IPS DF 19.7 (cell line): ENCODE results near the gene CENPP.
A peak's percentile ranks its signal among the peaks of the same experiment; 100 is the strongest.

ENCODE experiments used
- DNase-seq: peaks from one replicate; pipeline ENCODE4 v3.0.0-alpha.2; 2013; ENCODE audit warnings: low read depth, low spot score

Gene CENPP

DNA sequence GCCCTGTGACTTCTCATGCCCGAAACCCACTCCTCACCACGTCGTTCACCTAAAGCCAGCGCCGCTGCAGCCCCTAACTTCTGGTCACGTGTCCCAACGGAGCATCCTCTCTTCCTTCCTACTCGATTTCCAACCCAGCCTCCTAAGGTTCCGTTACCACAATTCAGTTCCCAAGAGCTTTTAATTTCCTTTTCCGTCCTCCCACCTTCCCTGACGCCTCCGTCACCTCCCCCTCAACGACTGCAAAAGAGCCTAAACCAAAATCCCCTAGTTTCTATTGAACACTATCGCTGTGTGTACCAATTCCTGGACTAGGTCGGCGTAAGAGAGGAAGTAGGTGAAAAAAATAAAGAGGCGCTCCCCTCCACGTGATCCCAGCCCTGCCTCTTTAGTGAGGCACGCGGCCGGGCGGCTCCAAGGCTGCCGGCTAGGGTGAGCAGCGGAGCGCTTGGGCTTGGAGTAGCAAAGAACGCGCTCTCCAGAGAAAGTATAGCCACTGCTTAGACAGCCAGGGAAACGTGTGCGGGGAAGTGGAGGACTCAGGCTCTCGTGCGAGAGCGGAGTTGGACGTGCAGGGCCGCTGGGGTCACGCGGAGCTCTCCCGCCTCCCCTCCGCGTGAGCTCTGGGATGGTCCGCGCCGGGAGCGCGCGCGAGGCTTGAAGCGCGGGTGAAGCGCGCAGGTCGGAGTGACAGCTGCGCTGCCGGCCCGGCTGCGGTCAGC lies at the start of gene CENPP, which contains the start of gene NOL8:
CENPP (plus strand) TSS at position 685 of the 722 bp plus-strand sequence.
NOL8 (minus strand) TSS at position 82 of the 722 bp plus-strand sequence. CDS start 1,189 bp downstream, outside the sequence.
- DNase-seq: peak; percentile 45

DNA sequence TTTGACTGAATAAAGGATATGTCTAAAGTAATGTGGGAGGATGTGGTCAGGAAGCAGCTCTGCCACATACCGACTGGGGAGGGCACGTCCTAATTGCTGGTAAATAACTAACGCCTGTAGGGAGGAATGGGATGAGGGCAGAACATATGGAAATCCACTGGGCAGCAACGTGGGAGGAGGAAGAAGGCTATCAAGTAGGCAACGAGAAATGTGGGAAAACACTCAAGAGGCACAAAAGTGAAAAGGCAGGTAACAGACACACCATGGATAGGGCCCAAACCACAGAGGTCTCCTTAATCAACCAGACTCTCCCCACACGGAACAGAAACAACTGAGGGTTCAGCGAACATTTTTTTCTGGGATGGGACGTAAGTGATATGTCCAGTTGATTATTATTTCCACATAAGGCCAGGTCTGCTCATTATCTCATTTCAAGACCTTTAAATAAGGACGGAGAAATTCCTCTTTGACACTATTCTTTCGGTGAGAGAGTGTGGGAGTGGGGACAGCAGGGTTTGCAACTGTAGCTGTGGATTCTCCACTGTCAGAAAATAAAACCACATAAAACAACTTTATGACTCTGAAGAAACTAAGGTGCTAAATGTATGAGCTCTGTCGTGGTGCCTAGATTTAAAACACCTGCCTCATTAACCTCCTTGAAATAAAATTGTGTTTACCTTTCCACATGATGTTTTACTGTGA lies 49.3 kb upstream of the CENPP start:
- no peak for DNase-seq

DNA sequence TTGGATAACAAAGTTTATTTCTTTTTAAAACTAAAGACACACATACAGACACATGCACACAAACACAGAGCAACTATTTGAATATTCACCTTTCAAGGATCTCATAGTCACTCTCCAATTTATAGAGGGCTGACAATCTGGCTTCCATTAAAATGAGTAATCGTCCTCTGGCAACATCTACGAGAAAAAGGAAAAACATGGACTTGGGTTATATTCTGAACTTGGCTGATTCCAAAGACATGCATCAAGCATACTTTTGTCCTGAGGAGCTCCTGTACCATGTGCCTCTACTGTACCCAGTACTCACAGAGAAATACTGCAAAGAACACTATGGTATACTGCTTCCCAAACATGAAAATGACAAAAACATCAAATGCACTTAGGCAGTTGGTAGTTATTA lies 47.6 kb upstream of the CENPP start:
- no peak for DNase-seq

DNA sequence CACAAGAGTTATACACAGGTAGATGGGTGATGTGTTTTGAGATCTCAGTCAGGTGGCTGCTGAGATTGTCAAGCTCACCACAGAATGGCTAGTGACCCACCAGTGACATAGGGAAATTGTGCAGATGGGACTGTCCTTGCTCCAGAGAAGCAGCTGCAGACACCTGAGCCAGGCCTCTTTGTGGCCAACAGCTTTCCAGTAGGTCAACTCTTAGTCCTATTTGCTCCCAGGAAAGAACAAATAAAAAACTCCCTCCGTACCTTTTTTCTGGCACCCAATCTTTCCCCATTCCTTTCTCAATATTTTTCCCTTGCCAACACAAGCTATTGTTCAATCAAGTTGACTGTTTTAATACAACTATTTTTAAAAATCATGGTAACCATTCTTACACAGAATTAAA lies 46.5 kb upstream of the CENPP start:
- no peak for DNase-seq

DNA sequence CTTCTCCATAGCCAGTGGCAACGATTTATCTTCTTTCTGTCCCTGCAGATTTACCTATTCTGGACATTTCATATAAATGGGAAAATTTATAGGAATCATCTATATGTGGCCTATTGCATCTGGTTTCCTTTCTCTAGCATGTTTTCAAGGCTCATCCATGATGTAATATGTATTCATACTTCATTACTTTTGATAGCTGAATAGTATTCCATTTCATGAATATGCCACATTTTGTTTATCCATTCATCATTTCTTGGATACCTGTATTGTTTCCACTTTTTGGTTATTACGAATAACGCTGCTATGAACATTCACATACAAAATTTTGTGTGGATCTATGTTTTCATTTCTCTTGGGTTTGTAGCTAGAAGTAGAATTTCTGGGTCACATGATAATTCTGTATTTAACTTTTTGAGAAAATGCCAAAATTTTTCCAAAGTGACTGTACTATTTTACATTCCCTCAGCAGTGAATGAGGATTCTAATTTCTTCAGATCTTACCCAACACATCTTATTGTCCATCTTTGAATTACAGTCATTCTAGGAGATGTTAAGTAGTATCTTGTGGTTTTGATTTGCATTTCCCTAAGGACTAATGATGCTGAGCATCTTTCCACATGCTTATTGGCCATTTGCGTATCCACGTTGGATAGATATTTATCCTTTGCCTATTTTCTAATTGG lies 35.9 kb upstream of the CENPP start:
- no peak for DNase-seq

DNA sequence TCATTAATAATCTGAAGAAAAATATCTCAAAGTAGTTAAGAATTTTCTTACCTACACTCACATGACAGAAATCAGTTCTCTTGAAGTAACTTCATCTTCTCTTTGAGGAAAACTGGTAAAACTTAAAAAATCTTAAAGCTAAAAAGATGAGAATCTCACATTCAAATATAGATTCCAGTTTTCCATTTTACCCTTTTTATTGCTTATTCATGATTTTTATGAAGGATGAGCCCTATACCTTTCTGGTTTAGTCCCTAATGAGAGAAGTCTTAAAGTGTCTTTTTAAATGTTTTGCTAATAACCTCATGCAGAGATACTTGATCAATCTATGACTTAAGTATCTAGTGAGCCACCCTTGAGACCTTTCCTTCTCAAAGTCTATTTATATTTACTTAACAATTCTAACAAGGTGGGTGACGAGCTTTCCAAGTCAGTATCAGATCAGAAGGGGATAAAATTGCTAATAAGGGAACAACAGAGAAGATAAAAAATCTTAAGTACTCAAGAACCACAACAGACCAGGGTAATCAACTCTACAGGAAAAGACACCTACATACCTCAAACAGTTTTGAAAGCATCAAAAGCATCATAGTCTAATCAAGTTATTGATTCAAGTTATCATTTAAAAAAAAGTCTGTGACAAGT lies 34.8 kb upstream of the CENPP start:
- DNase-seq: no peak

DNA sequence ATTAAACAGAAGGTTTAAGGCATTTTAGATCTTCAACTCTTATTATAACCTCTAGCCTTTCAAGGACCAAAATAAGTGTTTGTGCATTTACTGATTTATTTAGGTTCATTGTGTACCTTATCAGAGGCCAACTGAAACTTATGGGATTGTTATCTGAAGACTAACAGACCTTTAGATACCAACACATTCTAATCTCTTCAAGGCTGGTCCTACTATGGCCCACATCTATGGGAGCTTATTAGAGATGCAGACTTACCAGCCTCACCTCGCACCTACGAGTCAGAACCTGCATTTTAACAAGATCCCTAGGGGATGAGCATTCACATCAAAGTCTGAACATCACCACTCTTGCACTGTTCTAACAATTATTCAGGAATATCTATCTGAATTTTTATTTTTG lies 34.2 kb upstream of the CENPP start:
- no peak for DNase-seq

DNA sequence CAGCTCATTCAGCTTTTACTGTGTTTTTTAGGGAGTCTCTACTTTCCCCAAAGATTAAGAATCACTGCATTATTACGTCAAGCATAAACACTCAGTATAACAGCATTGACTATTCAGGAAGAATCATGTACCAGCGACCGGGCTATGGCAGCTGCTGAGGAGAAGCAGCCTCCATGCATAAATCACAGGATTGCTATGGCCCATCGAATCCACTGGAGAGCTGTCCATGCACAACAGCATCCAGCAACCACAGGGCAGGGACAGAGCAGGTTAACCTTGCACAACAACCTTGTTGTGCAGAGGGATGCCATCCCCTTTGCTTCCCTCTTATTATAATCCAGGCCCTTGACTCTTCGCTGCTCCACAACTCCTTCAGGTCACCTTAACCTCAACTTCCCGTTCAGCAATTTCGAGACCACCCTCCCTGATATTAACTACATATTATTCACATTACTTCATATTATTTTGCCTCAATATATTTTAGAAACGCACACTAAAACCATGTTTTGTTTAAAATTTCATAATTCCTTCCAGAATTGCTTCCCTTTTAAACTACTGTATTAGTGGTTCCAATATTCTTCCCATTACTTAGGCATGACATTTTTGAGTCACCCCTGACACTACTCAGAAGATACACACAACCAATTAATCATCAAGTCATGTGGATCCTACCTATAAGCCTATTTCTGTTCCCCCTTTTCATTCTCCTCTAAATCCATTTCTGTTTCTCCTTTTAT lies 33.2 kb upstream of the CENPP start:
- no peak for DNase-seq

DNA sequence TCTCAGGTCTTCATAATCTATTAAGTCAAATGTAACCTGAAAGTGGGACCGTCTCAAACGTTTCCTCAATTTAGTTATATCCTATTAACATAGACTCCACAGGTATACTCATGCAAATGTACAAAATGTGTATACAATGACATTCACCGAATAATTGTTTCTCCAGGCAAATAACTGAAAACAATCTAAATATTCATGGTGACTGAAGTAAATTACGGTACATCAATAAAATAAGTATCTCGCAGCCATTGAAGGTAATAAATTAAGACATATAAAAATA lies 32.7 kb upstream of the CENPP start:
- no peak for DNase-seq

DNA sequence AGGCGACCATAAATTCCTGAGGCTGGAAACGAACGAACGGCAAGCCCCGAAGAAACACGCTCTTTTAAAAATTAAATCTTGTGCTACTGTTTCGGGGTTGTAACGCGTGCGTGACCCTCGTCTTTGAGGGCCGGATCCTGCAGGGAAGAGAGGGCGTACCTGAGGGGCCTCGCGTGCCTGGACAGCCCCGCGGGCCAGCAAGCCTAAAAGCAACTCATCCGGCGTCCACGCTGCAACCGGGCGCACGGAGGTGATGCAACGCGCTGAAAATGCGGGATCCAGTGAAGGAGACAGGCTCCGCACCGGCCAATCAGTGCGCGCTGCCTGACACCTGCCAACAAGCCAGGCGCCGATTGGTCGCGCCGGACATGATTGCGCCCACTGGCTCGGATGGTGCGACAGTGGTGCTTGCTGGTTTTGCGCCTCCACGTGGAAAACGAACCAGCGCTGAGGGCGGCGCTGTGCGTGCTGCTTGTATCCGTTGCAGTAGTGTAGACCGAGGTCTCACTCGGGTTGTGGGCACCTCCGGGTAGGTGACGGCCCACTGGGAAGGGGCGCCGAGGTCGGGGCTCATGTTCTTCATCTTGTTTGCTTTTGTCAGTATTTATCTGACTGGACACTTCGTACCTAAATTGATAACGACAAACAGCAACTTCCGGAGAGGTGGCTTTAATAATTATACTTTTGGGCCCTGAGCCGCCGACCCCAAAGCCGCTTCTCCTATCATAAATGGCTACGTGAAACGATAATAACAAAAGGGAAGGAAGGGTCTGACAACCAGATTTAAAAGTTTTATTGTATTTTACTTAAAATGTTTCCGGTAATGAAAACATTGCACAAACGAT lies 32.1 kb upstream of the CENPP start, which contains the start of gene IARS1:
IARS1 (minus strand) TSS at position 246 of the 845 bp plus-strand sequence. CDS start 4,278 bp downstream, outside the sequence.
- peak; percentile 91 for DNase-seq

DNA sequence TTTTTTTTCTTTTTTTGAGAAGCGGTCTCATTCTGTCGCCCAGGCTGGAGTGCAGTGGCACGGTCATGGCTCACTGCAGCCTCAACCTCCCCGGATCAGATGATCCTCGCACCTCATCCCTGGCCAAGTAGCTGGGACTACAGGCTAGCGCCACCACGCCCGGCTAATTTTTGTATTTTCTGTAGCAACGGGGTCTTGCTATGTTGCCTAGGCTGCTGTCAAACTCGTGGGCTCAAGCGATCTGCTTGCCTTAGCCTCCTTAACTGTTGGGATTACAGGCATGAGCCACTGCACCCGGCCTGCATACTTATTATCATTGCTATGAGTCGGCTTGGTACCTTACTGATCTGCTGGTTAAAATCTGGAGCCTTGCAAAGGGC lies 31.5 kb upstream of the CENPP start:
- DNase-seq: no peak

DNA sequence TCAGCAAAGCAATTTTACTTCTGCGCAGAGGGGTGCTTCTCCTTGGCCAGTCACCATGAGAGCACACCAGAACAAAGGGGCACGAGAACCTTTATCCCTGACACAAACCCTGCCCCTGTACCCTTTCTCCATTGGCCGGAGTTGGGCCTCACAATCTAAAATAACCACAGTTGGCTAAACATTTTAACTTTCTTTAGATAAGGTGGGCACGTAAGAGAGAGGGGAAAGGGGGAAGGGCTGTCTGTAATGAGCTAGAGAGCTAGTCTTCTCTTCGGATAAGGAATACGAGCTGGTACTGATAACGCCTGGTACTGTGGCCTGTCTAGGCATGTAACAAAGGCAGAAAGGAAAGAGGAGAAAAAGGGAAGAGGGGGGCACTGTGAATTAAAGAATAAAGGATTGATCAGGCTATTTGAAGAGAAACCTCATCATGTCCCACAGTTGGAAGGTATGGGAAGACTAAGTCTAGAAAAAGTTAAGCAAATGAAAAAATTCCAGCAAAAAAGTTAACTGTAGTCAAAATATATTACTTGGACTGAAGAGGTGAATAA lies 30.4 kb upstream of the CENPP start:
- DNase-seq: no peak

DNA sequence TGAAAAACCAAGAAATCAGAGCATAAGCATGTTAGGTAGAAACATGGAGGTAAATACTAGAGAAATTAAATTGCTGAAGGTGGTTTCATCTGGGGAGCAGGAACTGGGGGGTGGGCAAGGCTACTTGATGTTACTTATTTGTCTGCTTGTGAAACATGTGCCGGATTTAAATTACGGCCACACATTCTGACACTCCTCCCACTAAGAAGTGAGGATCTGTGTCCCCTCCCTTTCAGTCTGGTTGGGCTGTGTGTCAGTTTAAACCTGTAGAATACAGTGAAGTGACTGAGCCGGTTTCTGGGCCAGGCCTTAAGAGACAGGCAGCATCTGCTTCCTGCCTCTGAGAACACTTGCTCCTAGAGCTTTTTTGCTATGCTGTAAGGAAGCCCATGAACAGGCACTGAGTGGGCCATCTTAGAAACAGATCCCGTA lies 29.9 kb upstream of the CENPP start:
- no peak for DNase-seq

DNA sequence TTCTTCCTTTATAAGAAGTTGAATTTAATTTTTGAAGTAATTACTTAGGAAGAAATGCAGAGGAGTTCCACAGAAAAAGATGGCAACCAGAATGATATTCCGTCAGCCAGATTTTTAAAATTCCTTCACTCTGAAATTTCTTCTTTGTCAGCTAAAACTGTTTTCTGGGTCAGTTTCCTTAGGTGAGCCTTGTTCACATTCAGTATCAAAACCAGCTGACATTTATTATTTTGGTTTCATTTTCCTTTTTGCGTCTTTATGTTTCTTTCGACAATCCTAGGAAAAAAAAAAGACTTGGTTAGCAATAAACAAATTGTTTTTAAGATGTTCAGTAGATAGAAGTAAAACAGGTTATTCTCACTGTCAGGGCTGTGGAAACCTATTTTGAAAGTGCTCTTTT lies 28.1 kb upstream of the CENPP start:
- DNase-seq: no peak

DNA sequence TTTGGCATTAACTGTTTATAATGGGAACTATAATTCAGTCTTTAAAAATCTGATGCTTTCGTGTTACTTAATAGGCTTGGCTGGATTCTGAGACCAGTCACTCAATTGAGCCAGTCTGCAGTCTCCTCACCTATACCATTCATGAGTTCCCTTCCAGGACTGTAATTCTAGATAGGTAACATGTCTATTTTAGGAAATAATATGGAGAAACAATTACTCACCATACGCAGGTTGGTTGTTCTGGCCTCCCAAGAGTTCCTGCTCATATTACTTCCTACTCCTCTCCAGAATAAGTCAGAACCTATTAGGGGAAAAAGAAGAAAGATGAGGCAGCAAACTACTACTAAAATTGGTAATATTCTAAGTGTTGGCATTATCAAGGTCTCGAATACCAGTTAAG lies 27.7 kb upstream of the CENPP start:
- DNase-seq: no peak

DNA sequence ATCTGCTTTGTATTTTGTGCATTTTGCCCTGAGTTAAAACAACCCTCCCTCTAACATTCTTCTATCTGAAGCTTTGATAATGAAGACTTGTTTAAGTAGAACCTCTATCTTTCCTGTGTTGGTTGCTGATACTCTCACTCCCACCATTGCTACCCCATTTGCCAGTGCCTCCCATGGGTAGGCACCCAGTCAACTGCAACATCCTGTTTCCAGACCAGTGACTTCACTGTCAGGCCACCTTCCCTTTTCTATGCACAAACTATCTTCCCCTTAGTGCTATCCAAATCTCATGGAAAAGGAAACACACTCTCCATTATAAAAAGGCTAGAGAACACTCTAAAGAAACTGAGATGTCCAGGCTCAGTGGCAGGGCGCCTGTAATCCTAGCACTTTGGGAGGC lies 26.6 kb upstream of the CENPP start:
- DNase-seq: no peak

DNA sequence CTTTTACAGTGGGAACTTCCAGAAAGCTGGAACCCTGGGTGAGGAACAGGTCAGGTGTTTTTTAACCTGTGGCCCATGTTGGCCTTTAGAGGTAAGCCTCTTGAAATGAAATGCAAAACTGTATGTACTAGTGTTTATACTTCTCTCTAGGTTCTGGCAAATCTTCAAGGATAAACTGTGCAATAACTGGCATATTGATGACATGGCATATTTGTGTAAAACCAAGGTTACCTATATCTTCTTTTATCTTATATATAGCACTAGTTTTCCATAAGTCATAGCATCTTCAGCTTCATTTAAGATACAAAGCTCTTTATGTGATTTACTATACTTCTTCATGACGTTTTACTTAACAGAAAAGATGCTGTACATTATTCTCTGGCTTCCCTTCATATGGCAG lies 24.8 kb upstream of the CENPP start:
- DNase-seq: no peak

DNA sequence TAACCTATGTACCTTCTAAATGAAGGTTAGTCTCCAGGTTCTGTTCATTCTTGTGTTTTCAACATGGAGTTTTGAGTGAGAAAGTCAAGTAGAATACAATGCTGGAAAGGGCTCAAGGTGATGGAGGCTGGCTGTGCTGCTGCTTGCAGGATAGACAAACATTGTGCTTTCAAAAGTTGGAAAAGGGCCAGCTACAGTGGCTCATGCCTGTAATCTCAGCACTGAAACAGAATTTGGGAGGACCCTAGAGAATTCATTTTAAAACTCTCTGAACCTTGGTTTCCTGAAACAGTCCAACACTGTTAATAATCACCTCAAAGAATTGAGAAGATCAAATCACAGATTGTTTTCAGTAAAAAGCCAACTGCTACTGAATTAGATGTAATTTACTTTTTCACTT lies 16.9 kb upstream of the CENPP start:
- DNase-seq: no peak

DNA sequence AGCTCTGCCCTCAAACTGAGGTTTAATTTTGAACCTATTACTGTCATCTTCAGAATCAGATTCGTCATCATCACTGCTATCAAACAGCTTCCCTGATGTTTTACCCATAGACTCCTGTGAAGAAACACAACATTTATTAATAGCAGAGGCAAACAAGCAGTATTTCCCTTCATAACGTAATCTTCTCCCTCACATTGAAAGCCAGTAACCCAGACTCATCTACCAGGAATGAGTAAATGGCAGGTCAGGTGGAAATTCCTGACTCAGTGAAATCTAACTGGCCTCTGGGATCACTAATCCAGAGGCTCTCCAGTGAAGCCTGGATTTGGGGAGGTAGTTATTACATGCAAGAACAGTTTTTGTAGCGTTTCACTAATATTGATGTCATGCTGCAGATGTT lies 15.2 kb upstream of the CENPP start:
- no peak for DNase-seq

DNA sequence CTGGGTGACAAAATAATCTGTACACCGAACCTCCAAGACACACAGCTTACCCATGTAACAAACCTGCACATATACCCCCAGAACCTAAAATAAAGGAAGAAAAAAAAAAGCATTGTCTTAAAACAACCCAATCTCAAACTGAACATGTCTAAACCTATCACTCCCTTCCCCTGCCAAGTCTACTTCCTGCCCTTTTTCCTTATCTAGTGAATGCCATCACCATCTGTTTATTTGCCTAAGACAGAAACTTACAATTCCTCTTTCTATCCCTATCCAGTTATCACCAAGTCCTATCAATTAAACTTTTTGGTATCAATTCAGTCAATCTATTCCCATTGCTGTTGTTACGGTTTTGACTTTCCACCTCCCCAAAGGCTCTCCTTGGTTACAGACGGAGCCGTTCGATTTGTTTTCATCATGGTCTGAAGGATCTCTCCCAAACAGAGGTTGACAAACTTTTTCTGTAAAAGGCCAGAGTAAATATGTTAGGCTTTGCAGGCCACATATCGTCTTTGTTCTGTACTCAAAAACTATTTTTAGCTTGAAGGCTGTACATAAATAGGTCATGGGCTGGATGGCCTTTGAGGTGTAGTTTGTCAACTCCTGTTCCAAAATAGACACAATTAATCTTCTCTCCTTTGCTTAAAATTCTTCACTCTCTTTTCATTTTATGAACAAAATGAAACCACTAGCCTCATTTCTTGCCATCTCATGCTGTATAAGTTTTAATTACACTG lies 12.7 kb upstream of the CENPP start:
- no peak for DNase-seq
